GOT3 (cell line): ENCODE results near the gene C1RL.

Experiments
- DNase-seq: peaks from one replicate; lab custom pipeline; 2025; ENCODE audit warnings: mixed read lengths; lab: John Stamatoyannopoulos, UW

C1RL gene

GRCh38 chr12:7108796-7109571 lies at the start of gene C1RL:
Gene C1RL (minus strand): TSS chr12:7109214. CDS start chr12:7109180, 34 bp downstream.
- peak; percentile 26 for DNase-seq

DNA sequence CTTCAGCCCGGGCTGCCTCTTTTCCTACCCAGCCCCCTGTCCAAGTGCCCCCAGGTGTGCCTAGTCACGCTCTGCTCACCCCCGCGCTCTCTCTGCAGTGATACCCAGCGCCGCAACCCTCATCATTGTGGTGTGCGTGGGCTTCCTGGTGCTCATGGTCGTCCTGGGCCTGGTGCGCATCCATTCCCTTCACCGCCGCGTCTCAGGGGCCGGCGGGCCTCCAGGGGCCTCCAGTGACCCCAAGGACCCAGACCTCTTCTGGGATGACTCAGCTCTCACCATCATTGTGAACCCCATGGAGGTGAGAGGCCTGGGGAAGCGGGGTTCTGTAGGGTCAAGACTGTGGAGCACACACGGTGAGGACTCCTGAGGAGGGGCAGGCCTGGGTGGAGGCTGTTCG lies 48.4 kb upstream of the C1RL start:
- DNase-seq: no peak

- no peak for DNase-seq
Measured at GRCh38 chr12:7156259-7157197, 47.5 kb upstream of the C1RL start.

DNA sequence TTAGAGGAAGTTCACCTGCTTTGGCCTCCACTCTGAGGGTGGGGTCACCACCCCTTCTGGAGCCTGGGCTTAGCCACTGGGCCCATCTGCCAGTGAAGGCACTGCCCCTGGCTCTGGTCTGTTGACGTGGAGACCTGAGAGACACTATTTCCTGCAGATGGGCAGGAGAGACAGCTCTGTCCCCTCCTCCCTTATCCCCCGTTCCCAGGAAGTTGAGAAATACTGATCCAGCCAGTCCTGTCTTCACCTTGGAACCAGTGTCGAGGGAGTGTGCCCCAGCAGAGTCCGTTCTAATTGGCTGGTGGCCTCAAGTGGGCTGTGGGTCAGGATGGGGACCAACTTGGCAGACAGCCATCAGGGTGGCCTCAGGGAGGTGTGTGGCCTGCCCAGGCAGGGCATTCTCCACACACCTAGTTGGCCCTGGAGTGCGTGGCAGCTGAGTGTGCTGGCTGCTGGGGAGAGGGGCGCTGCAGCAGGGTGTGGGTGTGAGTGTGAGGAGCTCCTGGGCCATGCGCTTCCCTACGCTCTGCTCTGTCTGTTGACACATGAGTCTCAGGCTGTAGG lies 46.5 kb upstream of the C1RL start:
- DNase-seq: no peak

DNA sequence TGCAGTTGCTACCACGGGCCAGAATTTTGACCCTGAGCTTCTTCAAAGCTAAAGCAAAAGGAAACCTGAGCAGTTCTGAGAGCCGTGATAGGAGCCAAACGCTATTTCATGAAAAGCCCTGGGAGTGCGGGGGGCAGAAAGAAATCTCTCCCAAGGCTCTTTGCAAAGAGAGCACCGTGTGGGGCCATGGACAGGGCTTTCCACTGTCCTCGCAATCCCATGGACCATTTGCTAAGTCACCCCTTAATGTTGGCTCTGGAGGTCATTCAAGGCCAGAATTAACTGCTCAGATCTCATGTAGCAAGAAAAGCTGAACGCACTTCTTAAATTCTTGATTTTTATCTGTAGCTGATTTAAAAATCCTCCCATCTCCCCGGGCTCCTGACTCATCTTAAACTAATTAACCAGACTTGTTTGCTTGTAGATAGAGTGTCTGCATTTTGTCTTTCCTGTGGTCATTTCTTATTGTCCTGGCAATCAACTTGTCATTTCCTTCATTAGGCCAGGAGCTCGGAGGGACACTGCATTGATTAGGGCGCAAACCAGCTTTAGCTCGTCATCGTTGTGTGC lies 46.0 kb upstream of the C1RL start:
- DNase-seq: no peak

GRCh38 chr12:7154042-7154441 lies 45.0 kb upstream of the C1RL start:
- DNase-seq: no peak

DNA sequence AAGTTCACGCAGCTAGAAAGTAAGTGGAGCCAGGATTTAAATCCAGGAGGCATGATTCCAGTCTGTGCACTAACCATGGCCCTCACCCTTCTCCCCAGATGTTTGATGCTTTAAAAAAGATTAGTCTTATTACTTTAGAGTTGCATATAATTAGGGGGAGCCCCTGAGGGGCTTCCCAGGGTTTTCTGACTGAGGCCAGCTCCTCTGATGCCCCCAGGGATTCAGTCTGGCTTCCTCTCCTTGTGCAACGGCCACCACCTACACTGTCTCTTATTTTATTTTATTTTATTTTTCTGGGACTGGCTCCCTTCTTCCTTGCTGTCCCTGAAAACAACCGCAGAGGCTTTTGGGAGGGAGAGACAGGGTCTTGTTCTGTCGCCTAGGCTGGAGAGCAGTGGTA lies 43.8 kb upstream of the C1RL start:
- DNase-seq: no peak

DNA sequence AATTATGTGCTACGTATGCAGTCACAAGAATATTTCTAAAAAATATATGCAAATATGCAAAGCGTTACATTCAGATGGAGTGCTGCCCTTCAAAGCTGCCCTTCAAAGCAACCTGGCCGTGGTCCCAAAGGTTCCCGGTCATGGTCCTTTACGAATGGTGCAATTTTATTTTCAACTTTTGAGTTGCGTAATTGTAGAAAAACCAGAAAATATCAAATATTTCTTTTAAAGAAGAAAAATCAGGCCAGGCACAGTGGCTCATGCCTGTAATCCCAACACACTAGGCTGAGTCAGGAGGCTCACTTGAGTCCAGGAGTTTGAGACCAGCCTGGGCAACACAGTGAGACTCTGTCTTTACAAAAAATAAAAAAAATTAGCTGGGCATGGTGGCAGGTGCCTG lies 42.5 kb upstream of the C1RL start:
- no peak for DNase-seq

GRCh38 chr12:7150841-7151240 lies 41.8 kb upstream of the C1RL start:
- DNase-seq: no peak

- no peak for DNase-seq
Measured at GRCh38 chr12:7150356-7150755, 41.3 kb upstream of the C1RL start.

GRCh38 chr12:7146906-7147305 lies 37.9 kb upstream of the C1RL start:
- no peak for DNase-seq

DNA sequence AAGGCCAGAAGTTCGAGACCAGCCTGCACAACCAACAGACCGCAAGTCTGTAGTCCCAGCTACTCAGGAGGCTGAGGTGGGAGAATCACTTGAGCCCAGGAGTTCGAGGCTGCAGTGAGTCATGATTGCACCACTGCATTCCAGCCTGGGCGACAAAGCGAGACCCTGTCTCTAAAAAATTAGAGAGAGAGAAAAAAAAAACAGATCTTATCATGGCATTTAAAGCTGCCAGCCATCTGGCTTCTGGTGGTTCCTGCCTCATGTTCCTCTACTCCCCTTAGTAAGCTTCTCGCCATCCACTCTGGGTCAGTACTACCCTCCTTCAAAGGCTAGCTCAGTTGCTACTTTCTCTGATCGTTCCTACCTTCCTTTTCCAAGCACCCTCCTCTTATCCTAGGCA lies 37.2 kb upstream of the C1RL start:
- DNase-seq: no peak

- DNase-seq: no peak
Measured at GRCh38 chr12:7145671-7146070, 36.7 kb upstream of the C1RL start.

- no peak for DNase-seq
Measured at GRCh38 chr12:7144414-7145120, 35.6 kb upstream of the C1RL start.

DNA sequence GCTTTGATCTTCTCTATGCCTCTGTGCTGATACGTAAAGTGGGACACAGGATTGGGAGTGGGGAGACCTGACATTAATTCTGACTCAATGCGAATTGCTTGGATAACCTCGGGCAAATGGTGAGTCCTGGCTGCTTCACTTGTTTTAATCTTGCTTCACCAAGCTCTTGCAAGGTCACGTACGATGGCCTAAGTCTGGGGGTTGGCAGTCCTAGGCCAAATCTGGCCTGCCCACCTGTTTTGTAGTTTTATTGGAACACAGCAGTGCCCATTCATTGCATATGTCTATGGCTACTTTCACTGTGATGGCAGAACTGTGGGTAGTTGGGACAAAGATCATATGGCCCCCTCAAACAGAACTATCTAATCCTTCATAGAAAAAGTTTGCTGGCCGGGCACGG lies 34.5 kb upstream of the C1RL start:
- DNase-seq: no peak

GRCh38 chr12:7142809-7143465 lies 33.9 kb upstream of the C1RL start:
- DNase-seq: no peak

DNA sequence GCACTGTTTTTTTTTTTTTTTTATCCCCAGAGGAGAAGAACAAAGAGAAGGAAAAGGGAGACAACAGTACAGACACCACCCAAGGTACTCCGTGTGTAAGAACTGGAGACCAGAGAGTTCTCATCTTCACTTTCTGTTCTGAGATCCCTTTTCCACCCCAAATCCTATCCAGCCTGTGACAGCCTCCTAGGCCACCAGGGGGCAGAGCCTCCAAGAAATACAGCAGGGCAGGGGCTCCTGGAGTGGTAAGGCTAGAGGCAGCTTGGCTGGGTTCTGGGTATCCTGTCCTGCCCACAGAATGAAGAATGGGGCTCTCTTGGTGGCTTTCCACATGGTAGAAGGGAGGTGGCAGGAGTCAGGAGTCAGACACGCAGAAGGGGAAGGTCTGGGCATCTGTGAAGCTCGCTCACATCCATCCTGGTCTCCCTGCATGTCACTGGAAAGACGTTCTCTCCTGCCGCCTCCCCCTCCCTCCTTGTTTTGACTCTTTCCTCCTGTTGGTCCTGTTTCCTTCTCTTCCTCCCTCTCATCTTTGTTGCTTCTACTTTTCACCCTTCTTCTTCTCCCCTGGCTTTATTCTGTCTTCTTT lies 33.1 kb upstream of the C1RL start:
- DNase-seq: no peak

DNA sequence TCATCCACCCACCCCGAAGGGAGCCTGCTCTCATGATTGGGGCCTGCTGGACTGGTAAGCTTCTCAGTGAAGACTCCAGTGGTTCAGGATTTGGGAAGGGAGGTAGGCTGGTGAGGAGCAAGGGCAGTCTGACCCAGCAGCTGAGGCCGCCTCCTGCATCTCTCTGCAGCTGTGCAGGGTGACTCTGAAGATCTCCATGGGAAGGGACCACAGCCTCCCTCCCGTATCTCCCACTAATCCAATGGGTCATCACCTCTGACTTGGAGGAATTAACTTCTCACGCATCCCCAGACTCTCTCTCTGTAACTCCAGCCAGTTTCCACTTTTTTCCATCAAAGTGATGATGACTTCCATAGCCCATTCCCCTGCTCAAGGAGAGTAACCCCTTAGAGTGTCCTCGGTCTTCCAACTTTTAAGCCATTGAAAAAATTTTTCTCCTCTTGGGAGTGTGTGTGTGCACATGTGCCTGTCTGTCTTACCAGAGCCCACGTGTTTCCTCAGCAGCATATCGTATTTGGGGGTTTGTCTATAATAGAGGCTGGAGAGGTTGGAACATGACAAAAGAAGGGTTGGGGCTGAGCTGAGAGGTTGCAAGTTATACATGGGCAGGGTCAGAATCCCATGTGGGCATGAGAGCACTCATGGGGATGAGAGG lies 32.5 kb upstream of the C1RL start:
- no peak for DNase-seq

DNA sequence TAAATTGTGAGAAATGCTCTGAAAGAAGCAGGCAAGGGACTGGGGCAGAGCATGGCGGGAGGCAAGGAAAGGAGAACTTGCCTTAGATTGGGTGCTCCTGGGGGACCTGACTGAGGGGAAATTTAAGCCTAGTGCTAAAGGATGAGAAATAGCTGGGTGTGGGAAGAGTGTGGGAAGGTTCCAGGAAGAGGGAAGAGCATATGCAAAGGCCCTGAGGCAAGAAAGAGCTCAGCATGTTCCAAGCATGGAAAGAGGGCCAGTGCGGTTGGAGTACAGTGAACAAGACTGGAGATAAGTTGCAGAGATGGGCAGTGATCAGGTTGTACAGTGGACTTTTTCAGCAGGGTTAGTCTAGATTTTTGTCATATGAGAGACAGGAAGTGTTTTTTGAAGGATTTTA lies 30.2 kb upstream of the C1RL start:
- no peak for DNase-seq

GRCh38 chr12:7137908-7138307 lies 28.9 kb upstream of the C1RL start:
- DNase-seq: no peak
